Neural cell (in vitro differentiated cells): Measurements from ENCODE around the gene SAE1.

Source experiments
- CTCF ChIP-seq: fragments of 450-650 bp; IDR thresholded peaks from 2 replicates; pipeline ENCODE4 v1.5.1; 2014; ENCODE audit warnings: antibody characterized with exemption, mild to moderate bottlenecking, moderate library complexity; ENCODE audit not compliant: poor library complexity, severe bottlenecking
- EP300 ChIP-seq: fragments of 450-650 bp; conservative IDR thresholded peaks from 2 replicates; pipeline ENCODE4 v1.6.1; 2014; ENCODE audit warnings: antibody characterized with exemption, mild to moderate bottlenecking, moderate library complexity; ENCODE audit not compliant: poor library complexity, severe bottlenecking
- EZH2 ChIP-seq: fragments of 200-600, 300-800 bp; shearing (Covaris generic), sonication (generic); IDR thresholded peaks from 2 replicates; pipeline ENCODE4 v1.6.1; 2014; ENCODE audit warnings: antibody characterized with exemption, low read length, borderline replicate concordance, mild to moderate bottlenecking; ENCODE audit not compliant: insufficient read depth, poor library complexity, severe bottlenecking
- MXI1 ChIP-seq: fragments of 450-650 bp; conservative IDR thresholded peaks from 2 replicates; pipeline ENCODE4 v1.6.1; 2014; ENCODE audit warnings: antibody characterized with exemption, mild to moderate bottlenecking; ENCODE audit not compliant: poor library complexity, severe bottlenecking
- POLR2AphosphoS5 ChIP-seq: IDR thresholded peaks from 2 replicates; pipeline ENCODE4 v1.6.1; 2012
- REST ChIP-seq: IDR thresholded peaks from 2 replicates; pipeline ENCODE4 v1.6.1; 2012; ENCODE audit warnings: borderline replicate concordance
- SMC3 ChIP-seq: fragments of 450-650 bp; conservative IDR thresholded peaks from 2 replicates; pipeline ENCODE4 v1.6.1; 2014; ENCODE audit warnings: antibody characterized with exemption, mild to moderate bottlenecking, moderate library complexity; ENCODE audit not compliant: poor library complexity
- TAF1 ChIP-seq: IDR thresholded peaks from 2 replicates; pipeline ENCODE4 v1.6.1; 2012; ENCODE audit warnings: low read depth

- TF ChIP-seq CTCF (no peak), MXI1 (no peak), EZH2 (no peak), POLR2AphosphoS5 (no peak), REST (no peak), EP300 (no peak), TAF1 (no peak), SMC3 (no peak)
These were observed 31.0 kb upstream of the SAE1 start for GRCh38 chr19:47099576-47100050.
